Measurements from ENCODE around the gene BAMBI. TPM values are rescaled to one million over a fixed set of nuclear protein-coding genes. Genes with fewer than 3 reads are reported as not detected.

Gene BAMBI
- total and polyA plus RNA-seq, 7 donors = 0.87 to 5.3 (median 3.6) TPM

- DNase-seq = no peak
- intact Hi-C loops (cut with DNase I) = no loop called here
- no peak overlapping the region for H3K27ac ChIP-seq
- no peak for TF ChIP-seq EP300 (IDR thresholded peaks at IDR 0.05)
- TF ChIP-seq, protein P1, sequence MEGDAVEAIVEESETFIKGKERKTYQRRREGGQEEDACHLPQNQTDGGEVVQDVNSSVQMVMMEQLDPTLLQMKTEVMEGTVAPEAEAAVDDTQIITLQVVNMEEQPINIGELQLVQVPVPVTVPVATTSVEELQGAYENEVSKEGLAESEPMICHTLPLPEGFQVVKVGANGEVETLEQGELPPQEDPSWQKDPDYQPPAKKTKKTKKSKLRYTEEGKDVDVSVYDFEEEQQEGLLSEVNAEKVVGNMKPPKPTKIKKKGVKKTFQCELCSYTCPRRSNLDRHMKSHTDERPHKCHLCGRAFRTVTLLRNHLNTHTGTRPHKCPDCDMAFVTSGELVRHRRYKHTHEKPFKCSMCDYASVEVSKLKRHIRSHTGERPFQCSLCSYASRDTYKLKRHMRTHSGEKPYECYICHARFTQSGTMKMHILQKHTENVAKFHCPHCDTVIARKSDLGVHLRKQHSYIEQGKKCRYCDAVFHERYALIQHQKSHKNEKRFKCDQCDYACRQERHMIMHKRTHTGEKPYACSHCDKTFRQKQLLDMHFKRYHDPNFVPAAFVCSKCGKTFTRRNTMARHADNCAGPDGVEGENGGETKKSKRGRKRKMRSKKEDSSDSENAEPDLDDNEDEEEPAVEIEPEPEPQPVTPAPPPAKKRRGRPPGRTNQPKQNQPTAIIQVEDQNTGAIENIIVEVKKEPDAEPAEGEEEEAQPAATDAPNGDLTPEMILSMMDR (IDR thresholded peaks at IDR 0.05) = no peak
- no peak for TF ChIP-seq POLR2A (IDR thresholded peaks at IDR 0.05)
- TF ChIP-seq POLR2AphosphoS5 (IDR thresholded peaks at IDR 0.05) = no peak
- no peaks in the 10 kb centered on the region for H3K27me3 ChIP-seq
- no peaks in the 10 kb centered on the region for H3K4me1 ChIP-seq
- H3K9me3 ChIP-seq = no peaks in the 10 kb centered on the region
- H3K4me3 ChIP-seq = no peak overlapping the region
- no peaks in the 10 kb centered on the region for H3K36me3 ChIP-seq
- 40 to 64% methylated on average over 4 of the region's 4 CpGs for WGBS, 2 donors
These were observed 37.9 kb downstream of the BAMBI start for GRCh38 chr10:28715246-28715645.

- TF ChIP-seq POLR2AphosphoS5 (IDR thresholded peaks at IDR 0.05) (no peak), POLR2A (IDR thresholded peaks at IDR 0.05) (no peak), EP300 (IDR thresholded peaks at IDR 0.05) (no peak)
- TF ChIP-seq, protein P1 (IDR thresholded peaks at IDR 0.05) = no peak
- no peak overlapping the region for H3K27ac ChIP-seq
- no peaks in the 10 kb centered on the region for H3K27me3 ChIP-seq
- no peaks in the 10 kb centered on the region for H3K4me1 ChIP-seq
- no peak for DNase-seq
- no peak overlapping the region for H3K4me3 ChIP-seq
- WGBS, 2 donors = 89 to 90% methylated on average over 2 of the region's 2 CpGs
- H3K9me3 ChIP-seq = no peaks in the 10 kb centered on the region
- no peaks in the 10 kb centered on the region for H3K36me3 ChIP-seq
- intact Hi-C loops (cut with DNase I) = no loop called here
These were observed 38.4 kb downstream of the BAMBI start for GRCh38 chr10:28715757-28716156.

DNA sequence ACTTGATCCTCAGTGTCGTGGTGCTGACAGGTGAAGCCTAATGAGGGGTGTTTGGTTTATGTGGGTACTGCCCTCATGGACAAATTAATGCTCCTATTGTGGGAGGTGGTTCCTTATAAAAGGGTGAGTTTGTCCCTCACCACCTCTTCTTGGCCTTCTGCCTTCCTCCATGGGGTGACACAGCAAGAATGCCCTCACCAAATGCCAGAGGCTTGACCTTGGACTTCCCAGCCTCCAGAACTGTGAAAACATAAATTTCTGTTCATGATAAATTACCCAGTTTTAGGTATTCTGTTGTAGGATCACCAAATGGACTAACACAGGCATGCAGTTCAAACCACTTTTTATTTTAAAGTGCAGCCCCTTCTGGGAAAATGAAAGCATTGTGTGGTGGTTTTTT lies 39.4 kb downstream of the BAMBI start:
- H3K27me3 ChIP-seq = no peaks in the 10 kb centered on the region
- no peaks in the 10 kb centered on the region for H3K9me3 ChIP-seq
- H3K4me3 ChIP-seq = no peak overlapping the region
- DNase-seq = no peak
- H3K4me1 ChIP-seq = peaks cover 0 to 3% (median 3%) of the 10 kb centered on the region in 4 donors
- 76 to 81% methylated on average over 1 of the region's 1 CpG for WGBS, 2 donors
- TF ChIP-seq POLR2AphosphoS5 (IDR thresholded peaks at IDR 0.05) (no peak), POLR2A (IDR thresholded peaks at IDR 0.05) (no peak), EP300 (IDR thresholded peaks at IDR 0.05) (no peak)
- TF ChIP-seq, protein P1 (IDR thresholded peaks at IDR 0.05) = no peak
- no peak overlapping the region for H3K27ac ChIP-seq
- H3K36me3 ChIP-seq = no peaks in the 10 kb centered on the region
- intact Hi-C loops (cut with DNase I) = no loop called here

DNA sequence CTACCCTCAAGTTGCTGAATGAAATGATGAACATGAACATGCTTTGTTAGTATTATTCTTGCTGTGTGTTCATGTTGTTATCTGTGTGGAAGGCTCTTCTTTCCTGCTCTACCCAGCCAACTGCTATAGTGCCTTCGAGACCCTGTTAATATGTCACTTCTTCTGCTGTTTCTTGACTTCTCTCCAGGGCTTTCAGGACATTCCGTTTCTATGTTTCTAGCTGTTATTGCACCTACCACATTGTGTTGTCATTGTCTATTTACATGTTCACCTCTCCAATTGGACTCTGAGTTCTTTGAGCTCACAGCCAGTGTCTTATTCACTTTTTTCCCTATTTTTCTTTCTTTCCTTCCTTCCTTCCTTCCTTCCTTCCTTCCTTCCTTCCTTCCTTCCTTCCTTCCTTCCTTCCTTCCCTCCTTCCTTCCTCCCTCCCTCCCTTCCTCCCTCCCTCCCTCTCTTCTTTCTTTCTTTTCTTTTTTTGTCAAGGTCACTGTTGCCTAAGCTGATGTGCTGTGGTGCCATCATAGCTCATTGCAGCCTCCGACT lies 40.4 kb downstream of the BAMBI start:
- H3K4me1 ChIP-seq = peaks cover 0 to 12% (median 10%) of the 10 kb centered on the region in 4 donors
- intact Hi-C loops (cut with DNase I) = no loop called here
- no peaks in the 10 kb centered on the region for H3K9me3 ChIP-seq
- WGBS, 2 donors = 71 to 86% methylated on average over 3 of the region's 3 CpGs
- DNase-seq = no peak
- no peak for TF ChIP-seq POLR2A (IDR thresholded peaks at IDR 0.05)
- TF ChIP-seq POLR2AphosphoS5 (IDR thresholded peaks at IDR 0.05) = no peak
- TF ChIP-seq, protein P1 (IDR thresholded peaks at IDR 0.05) = no peak
- TF ChIP-seq EP300 (IDR thresholded peaks at IDR 0.05) = no peak
- H3K36me3 ChIP-seq = no peaks in the 10 kb centered on the region
- no peak overlapping the region for H3K27ac ChIP-seq
- no peak overlapping the region for H3K4me3 ChIP-seq
- H3K27me3 ChIP-seq = peaks cover 0 to 4% (median 0%) of the 10 kb centered on the region in 3 donors

Data from sigmoid colon (tissue), 7 donors.